Stimulated activated CD8-positive, alpha-beta memory T cell treated with anti-CD3 and anti-CD28 coated beads, Interleukin-15, amount 100 ng/mL, for 1 hour (primary cell): ENCODE results near the gene PNLIPRP1.

ENCODE experiments used
- DNase-seq: peaks from one replicate; pipeline ENCODE4 v3.0.0-alpha.2; 2020; ENCODE audit warnings: low read depth

The PNLIPRP1 gene

DNA sequence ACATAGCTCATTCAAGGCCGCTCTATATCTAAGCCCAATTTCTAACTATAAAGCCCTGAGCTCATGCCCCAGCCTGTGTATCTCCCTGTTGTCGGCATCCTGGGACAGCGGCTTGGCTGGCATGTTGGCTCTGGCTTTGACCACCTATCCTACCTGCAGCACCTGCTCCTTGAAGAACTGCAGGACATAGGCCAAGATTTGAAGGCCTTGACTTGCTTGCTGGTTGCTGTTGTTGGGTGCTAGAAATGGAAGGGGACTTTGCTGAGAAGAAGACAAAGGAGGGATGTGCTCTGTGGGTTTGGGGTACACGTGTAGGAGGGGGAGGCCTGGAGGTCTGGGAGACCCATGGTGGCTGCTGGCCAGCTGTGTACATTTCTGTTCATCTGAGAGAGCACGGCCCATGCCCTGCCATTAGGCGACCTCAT, 41.1 kb downstream of the PNLIPRP1 start:
- DNase-seq, result no peak

GRCh38 chr10:116632596-116633215, 41.9 kb downstream of the PNLIPRP1 start:
- no peak for DNase-seq

GRCh38 chr10:116633216-116633600, 42.4 kb downstream of the PNLIPRP1 start:
- no peak for DNase-seq

GRCh38 chr10:116634126-116634975, 43.6 kb downstream of the PNLIPRP1 start:
- no peak for DNase-seq

- DNase-seq, result no peak
Measured at GRCh38 chr10:116636385-116636784, 45.6 kb downstream of the PNLIPRP1 start.

DNA sequence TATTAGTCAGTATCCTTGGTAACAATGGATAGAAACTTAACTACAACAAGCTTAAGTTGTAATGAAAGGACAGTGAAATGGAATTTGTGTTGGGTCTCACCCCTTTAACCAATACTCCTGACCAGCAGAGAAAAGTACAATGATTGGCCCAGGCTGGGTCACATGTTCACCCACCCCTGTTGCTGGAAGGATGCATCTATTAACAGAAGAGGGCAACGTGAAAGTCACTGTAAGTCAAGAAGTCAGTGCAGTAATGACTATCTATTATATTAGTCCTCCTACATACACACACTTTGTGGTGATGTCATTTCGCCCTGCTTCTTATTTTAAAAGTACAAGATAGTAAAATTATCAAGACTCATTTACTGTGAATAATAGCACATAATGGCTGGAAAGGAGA, 46.2 kb downstream of the PNLIPRP1 start:
- no peak for DNase-seq

GRCh38 chr10:116637830-116638229, 47.1 kb downstream of the PNLIPRP1 start:
- DNase-seq, result no peak

- no peak for DNase-seq
Measured at GRCh38 chr10:116646502-116646901, 55.7 kb downstream of the PNLIPRP1 start.

GRCh38 chr10:116648903-116649302, 58.1 kb downstream of the PNLIPRP1 start:
- DNase-seq, result no peak

DNA sequence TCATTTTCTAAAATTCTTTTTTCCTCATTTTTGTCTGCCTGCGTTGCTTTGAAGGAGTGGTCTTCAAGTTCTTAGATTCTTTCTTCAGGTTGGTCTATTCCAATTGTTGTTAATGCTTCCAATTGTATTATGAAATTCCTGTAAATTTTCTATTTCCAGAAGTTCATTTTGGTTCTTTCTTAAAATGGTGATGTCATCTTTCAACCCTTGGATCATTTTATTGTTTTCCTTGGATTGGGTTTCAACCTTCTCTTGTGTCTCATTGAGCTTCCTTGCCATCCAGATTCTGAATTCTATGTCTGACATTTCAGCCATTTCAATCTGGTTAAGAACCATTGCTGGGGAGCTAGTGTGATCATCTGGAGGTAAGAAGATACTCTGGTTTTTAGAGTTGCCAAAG, 63.1 kb downstream of the PNLIPRP1 start:
- no peak for DNase-seq

GRCh38 chr10:116654816-116655215, 64.1 kb downstream of the PNLIPRP1 start:
- DNase-seq, result no peak

- DNase-seq, result no peak
Measured at GRCh38 chr10:116655568-116655967, 64.8 kb downstream of the PNLIPRP1 start.

DNA sequence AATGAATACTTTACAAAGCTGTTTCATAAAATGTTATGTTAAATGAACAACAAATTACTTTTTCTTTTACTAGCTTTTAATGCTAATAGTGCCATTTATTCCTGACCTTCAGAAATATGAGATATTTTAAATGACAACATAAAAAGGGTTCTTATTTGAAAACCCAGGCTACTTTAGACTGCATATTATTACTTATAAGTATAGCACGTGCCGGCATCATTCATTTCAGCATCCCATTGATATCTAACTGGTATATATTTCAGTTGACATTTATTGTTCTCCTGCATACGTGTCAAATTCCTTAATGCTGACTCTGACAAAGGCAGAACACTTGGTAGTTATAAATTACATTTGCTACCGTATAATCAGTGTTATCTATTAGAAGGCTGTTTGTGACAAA, 65.3 kb downstream of the PNLIPRP1 start:
- DNase-seq, result no peak

DNA sequence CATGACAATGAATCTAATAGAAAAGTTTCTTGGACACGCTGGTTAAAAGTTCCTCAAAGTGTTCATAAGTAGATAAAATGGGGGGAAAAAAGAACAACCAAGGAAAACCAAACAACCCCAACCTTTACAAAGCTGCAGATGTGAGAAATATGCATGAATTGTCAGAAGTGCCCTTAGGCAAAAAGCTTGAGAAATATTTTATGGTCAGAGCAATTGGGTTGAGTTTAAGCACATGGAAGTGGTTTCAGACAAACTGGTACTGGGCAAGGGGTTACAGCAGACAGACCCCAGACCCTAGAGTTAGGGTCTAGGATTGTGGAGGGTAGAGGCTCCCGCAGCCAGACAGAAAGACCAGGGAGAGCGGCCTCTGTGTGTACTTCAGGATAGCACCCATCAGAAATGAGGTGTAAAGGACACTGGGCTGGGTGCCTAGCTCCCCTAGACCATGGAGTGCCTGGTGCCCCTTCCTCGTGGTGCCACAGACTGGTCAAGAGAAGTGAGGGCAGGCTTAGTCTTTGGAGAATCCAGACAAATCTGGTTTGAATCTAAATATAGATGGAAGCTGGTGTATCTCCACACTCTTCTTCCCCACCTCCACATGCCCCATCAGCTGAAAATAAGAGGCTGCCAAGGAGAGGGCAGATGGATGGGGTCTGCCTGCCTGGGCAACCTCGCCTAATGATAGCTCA, 67.2 kb downstream of the PNLIPRP1 start:
- no peak for DNase-seq
